NCI-H1436 treated with DMSO at 0.1 percent for 48 hours (cell line): ENCODE results near the gene MAPK8.

ENCODE experiments used
- DNase-seq: peaks from one replicate; lab custom pipeline; 2025; lab: John Stamatoyannopoulos, UW

Gene MAPK8

GRCh38 chr10:48477141-48477540, 170.7 kb downstream of the MAPK8 start:
- DNase-seq: no peak

- DNase-seq: no peak
Observed at GRCh38 chr10:48477616-48478015, 171.1 kb downstream of the MAPK8 start.

- DNase-seq: no peak
Observed at GRCh38 chr10:48478469-48478868, 172.0 kb downstream of the MAPK8 start.

DNA sequence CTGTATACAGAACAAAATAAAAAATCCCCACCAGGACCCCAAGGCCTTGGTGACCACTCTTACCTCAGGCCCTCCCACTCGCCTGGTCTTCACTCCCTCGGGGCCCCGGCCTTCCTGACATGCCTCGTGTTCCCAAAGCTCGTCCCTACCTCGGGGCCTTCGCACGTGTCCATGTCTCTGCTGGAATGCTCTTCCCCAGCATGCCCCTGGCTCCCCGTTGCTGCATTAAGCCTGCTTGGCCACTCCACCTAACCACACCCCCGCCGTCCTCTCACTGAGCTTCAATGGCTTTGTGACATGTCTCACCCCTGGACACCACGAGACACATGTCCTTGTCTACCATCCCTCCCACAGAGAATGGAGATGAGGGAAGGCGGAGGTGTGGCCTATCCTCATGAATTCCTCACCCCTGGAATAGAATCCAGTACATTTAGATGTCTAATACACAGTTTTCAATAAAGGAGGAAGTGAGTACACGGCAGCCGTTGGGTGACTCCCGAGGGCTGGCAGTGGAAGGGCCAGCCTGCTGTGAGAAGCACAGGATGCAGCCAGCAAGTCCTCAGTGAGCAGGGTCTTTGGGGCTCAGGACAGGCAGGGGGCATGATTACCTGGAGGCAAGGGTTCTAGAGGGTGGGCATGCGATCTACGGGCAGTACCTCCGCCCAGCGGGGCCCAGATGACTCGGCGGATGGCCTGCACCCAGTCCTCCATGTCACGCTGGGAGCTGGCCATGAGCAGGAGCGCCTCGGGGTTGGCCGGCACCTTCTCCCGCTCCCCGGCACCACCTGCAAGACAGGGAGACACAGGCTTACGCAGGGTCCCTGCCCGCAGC, 172.7 kb downstream of the MAPK8 start:
- no peak for DNase-seq

GRCh38 chr10:48480397-48481374, 174.2 kb downstream of the MAPK8 start:
- no peak for DNase-seq

GRCh38 chr10:48481385-48481784, 174.9 kb downstream of the MAPK8 start:
- DNase-seq: no peak

- no peak for DNase-seq
Observed at GRCh38 chr10:48482207-48482606, 175.7 kb downstream of the MAPK8 start.

DNA sequence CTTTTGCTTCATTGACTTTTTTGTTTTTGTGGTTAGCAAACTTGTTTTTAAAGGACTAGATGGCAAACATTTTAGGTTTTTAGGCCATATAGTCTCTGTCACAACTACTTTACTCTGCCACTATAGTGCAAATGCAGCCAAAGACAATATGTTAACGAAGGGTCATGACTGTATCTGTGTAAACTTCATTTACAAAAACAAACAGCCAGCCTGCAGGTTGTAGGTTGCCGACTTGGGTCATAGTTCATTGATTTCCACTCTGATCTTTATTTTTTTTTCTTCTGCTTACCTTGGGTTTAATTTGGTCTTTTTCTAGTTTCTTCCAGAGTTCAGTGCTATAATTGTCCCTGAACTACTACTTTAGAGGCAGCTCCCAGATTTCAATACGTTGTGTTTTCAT, 178.4 kb downstream of the MAPK8 start:
- no peak for DNase-seq

DNA sequence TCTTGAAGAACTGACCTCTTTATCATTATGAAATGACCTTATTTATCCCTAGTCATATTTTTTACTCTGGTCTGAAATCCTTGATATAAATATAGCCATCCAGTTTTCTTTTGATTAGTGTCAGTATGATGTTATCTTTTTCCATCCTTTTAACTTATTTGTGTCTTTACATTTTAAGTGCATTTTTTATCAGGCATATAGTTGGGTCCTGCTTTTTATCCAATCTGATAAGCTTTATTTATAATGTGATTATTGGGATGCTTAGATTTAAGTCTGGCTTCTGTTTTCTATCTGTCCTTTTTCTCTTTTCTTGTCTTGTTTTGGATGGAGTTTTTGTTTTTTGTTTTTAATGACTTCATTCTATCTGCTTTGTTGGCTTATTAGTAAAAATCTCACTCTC, 179.2 kb downstream of the MAPK8 start:
- DNase-seq: no peak

GRCh38 chr10:48487244-48487643, 180.8 kb downstream of the MAPK8 start:
- DNase-seq: no peak
